GM19193 (cell line): ENCODE results near the gene UPF1.

Source experiments
- POLR2A ChIP-seq: IDR thresholded peaks from 4 replicates; pipeline ENCODE4 v1.6.1; 2011; ENCODE audit not compliant: insufficient read depth, insufficient read length; ENCODE audit errors: extremely low read depth

UPF1 gene

GRCh38 chr19:18842166-18842565, 10.4 kb downstream of the UPF1 start:
- no peak for TF ChIP-seq POLR2A

GRCh38 chr19:18843960-18844359, 12.2 kb downstream of the UPF1 start:
- TF ChIP-seq POLR2A, result no peak

GRCh38 chr19:18844806-18845329, 13.1 kb downstream of the UPF1 start:
- no peak for TF ChIP-seq POLR2A

- TF ChIP-seq POLR2A, result no peak
These were observed 14.2 kb downstream of the UPF1 start for GRCh38 chr19:18845961-18846360.

- TF ChIP-seq POLR2A, result no peak
These were observed 15.2 kb downstream of the UPF1 start for GRCh38 chr19:18846862-18847548.

GRCh38 chr19:18847549-18848463, 16.0 kb downstream of the UPF1 start:
- TF ChIP-seq POLR2A, result no peak

- TF ChIP-seq POLR2A, result no peak
These were observed 17.3 kb downstream of the UPF1 start for GRCh38 chr19:18848878-18849661.

GRCh38 chr19:18849838-18850400, 18.2 kb downstream of the UPF1 start:
- no peak for TF ChIP-seq POLR2A

GRCh38 chr19:18850471-18851375, 19.0 kb downstream of the UPF1 start:
- no peak for TF ChIP-seq POLR2A

GRCh38 chr19:18851673-18852325, 20.0 kb downstream of the UPF1 start:
- TF ChIP-seq POLR2A, result no peak

GRCh38 chr19:18852648-18853047, 20.9 kb downstream of the UPF1 start:
- TF ChIP-seq POLR2A, result no peak

GRCh38 chr19:18853755-18854427, 22.1 kb downstream of the UPF1 start:
- no peak for TF ChIP-seq POLR2A

GRCh38 chr19:18854982-18855381, 23.2 kb downstream of the UPF1 start:
- no peak for TF ChIP-seq POLR2A
